Sigmoid colon (tissue), 7 donors: ENCODE data around the gene MINK1. TPM values are rescaled to one million over a fixed set of nuclear protein-coding genes. Genes with fewer than 3 reads are reported as not detected.

Source experiments
- DNase-seq: peaks from one replicate; pipeline ENCODE4 v3.0.0-alpha.2; 2019
- H3K27ac ChIP-seq, 4 donors: fragments of 200-600 bp; sonication (generic); one replicate each; pipeline ENCODE4 v1.5.1; 2016 to 2019; ENCODE audit warnings: mild to moderate bottlenecking in 1 of 4
- H3K27me3 ChIP-seq, 3 donors: fragments of 200-600 bp; sonication (generic); one replicate each; pipeline ENCODE4 v1.5.1; 2019; ENCODE audit warnings: mild to moderate bottlenecking in 1 of 3
- H3K36me3 ChIP-seq, 4 donors: fragments of 200-600 bp; sonication (generic); one replicate each; pipeline ENCODE4 v1.5.1; 2016 to 2019
- H3K4me1 ChIP-seq, 4 donors: fragments of 200-600 bp; sonication (generic); one replicate each; pipeline ENCODE4 v1.5.1; 2017 to 2019
- H3K4me3 ChIP-seq, 4 donors: fragments of 200-600 bp; sonication (generic); one replicate each; pipeline ENCODE4 v1.5.1; 2017 to 2019; ENCODE audit warnings: mild to moderate bottlenecking in 2 of 4, moderate library complexity in 1 of 4
- H3K9me3 ChIP-seq, 4 donors: fragments of 200-600 bp in 3 of 4; sonication (generic) in 3 of 4; one replicate each; pipeline versions ENCODE4 v1.5.1 to v1.6.1; 2013 to 2019
- EP300 ChIP-seq, 4 donors: sonication (generic); formaldehyde crosslinking; IDR thresholded peaks; one replicate each; pipeline ENCODE4 v1.6.1; 2017; ENCODE audit warnings: antibody characterized with exemption in 4 of 4
- POLR2A ChIP-seq, 2 donors: fragments of 450-650 bp; IDR thresholded peaks; one replicate each; pipeline ENCODE4 v1.6.1; 2016; ENCODE audit warnings: antibody characterized with exemption in 2 of 2, mild to moderate bottlenecking in 2 of 2, moderate library complexity in 2 of 2
- POLR2AphosphoS5 ChIP-seq, 4 donors: sonication (generic); formaldehyde crosslinking; IDR thresholded peaks; one replicate each; pipeline ENCODE4 v1.6.1; 2017; ENCODE audit warnings: antibody characterized with exemption in 4 of 4
- WGBS, 2 donors: extraction: QIAGEN DNeasy Blood & Tissue Kit; methylation state at CpG; one replicate each; pipeline ENCODE4 v1.1.7; 2013; 5-methylcytosine and 5-hydroxymethylcytosine counted together
- intact Hi-C: fragments of 100-400 bp; cut with DNase I; formaldehyde crosslinking; loops from one replicate; pipeline ENCODE4 v1.15.1; 2023
- polyA plus RNA-seq, 3 donors: library from polyadenylated mRNA; stranded (reverse); fragments of 200-250 nt; gene quantifications; one replicate each; pipeline ENCODE4 v1.2.3, GENCODE V29; 2013
- total RNA-seq, 4 donors: library from RNA; depleted of rRNA; stranded (reverse); fragments of >200 nt; gene quantifications; one replicate each; pipeline ENCODE4 v1.1.0, GENCODE V29; 2016
- TF ChIP-seq, protein P1 (sequence below), 4 experiments: fragments of 450-650 bp in 3 of 4; fragments of 200-600 bp in 1 of 4; IDR thresholded peaks; one replicate each; pipeline ENCODE4 v1.5.1; 2016 to 2019; ENCODE audit warnings: antibody characterized with exemption in 4 of 4, mild to moderate bottlenecking in 3 of 4, moderate library complexity in 2 of 4
- donor health status: healthy with polysubstance abuse.
- donor health status: Bipolar disorder and iron deficiency.
- donor health status: healthy.

MINK1 gene
- total and polyA plus RNA-seq, 7 donors, result 17.1 to 117 (median 43.8) TPM

GRCh38 chr17:4790705-4791088, 42.4 kb upstream of the MINK1 start:
- peaks cover 0 to 4% (median 0%) of the 10 kb centered on the region in 3 donors for H3K27me3 ChIP-seq
- no peaks in the 10 kb centered on the region for H3K36me3 ChIP-seq
- DNase-seq, result no peak
- peaks cover 0 to 44% (median 36%) of the 10 kb centered on the region in 4 donors for H3K4me1 ChIP-seq
- no peaks in the 10 kb centered on the region for H3K9me3 ChIP-seq
- peak overlapping the region; percentile 59 to 77 (median 72) for H3K4me3 ChIP-seq
- intact Hi-C loops, result no loop called here
- 25 to 35% methylated on average over 7 of the region's 7 CpGs for WGBS, 2 donors
- TF ChIP-seq, protein P1, sequence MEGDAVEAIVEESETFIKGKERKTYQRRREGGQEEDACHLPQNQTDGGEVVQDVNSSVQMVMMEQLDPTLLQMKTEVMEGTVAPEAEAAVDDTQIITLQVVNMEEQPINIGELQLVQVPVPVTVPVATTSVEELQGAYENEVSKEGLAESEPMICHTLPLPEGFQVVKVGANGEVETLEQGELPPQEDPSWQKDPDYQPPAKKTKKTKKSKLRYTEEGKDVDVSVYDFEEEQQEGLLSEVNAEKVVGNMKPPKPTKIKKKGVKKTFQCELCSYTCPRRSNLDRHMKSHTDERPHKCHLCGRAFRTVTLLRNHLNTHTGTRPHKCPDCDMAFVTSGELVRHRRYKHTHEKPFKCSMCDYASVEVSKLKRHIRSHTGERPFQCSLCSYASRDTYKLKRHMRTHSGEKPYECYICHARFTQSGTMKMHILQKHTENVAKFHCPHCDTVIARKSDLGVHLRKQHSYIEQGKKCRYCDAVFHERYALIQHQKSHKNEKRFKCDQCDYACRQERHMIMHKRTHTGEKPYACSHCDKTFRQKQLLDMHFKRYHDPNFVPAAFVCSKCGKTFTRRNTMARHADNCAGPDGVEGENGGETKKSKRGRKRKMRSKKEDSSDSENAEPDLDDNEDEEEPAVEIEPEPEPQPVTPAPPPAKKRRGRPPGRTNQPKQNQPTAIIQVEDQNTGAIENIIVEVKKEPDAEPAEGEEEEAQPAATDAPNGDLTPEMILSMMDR (IDR thresholded peaks at IDR 0.05), result no peak
- TF ChIP-seq POLR2A (IDR thresholded peaks at IDR 0.05), result no peak
- H3K27ac ChIP-seq, result peak overlapping the region; percentile 95 to 99 (median 96)

DNA sequence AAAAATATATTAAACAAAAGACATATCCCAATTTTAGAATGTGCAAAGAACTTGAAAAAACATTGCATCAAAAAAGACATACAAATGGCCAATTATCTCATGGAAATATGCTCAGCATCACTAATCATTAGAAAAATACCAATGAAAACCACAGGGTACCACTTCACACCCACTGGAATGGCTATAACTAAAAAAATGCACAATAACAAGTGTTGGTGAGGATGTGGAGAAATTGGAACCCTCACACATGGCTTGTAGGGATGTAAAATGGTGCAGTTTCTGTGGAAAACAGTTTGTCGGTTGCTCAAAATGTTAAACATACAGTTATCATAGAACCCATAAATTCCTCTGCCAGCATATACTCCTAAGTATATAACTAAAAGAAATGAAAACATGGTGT, 38.0 kb upstream of the MINK1 start:
- TF ChIP-seq POLR2A (IDR thresholded peaks at IDR 0.05), result no peak
- TF ChIP-seq, protein P1 (IDR thresholded peaks at IDR 0.05), result no peak
- no peak for TF ChIP-seq EP300 (IDR thresholded peaks at IDR 0.05)
- WGBS, 2 donors, result 92 to 96% methylated on average over 1 of the region's 1 CpG
- Histone ChIP-seq H3K27ac (peak overlapping the region in 3 of 4 donors; percentile 84 to 89 (median 84)), H3K4me3 (no peak overlapping the region), H3K36me3 (peaks cover 7 to 23% (median 12%) of the 10 kb centered on the region in 4 donors), H3K27me3 (no peaks in the 10 kb centered on the region), H3K9me3 (no peaks in the 10 kb centered on the region), H3K4me1 (peaks cover 0 to 20% (median 14%) of the 10 kb centered on the region in 4 donors)
- intact Hi-C loops, result loop anchor here (5.0 kb wide), 1 partner anchor 37 kb away; the partner anchor contains the start of gene MINK1
- no peak for DNase-seq

GRCh38 chr17:4796552-4796920, 36.6 kb upstream of the MINK1 start:
- Histone ChIP-seq H3K36me3 (peaks cover 7 to 23% (median 12%) of the 10 kb centered on the region in 4 donors), H3K4me1 (peaks cover 0 to 16% (median 10%) of the 10 kb centered on the region in 4 donors), H3K27me3 (no peaks in the 10 kb centered on the region), H3K4me3 (peak overlapping the region; percentile 68 to 90 (median 72)), H3K9me3 (no peaks in the 10 kb centered on the region), H3K27ac (peak overlapping the region; percentile 79 to 89 (median 84))
- 1 to 2% methylated on average over 7 of the region's 7 CpGs for WGBS, 2 donors
- no peak for DNase-seq
- intact Hi-C loops, result loop anchor here (2.0 to 5.0 kb wide), 2 partner anchors 36 to 66 kb away; partner anchors contain the start of genes MED11 and MINK1
- TF ChIP-seq POLR2A (IDR thresholded peaks at IDR 0.05) (no peak), POLR2AphosphoS5 (IDR thresholded peaks at IDR 0.05) (no peak), EP300 (IDR thresholded peaks at IDR 0.05) (no peak)
- TF ChIP-seq, protein P1 (IDR thresholded peaks at IDR 0.05), result no peak

- no peak overlapping the region for H3K4me3 ChIP-seq
- no peak for TF ChIP-seq POLR2A (IDR thresholded peaks at IDR 0.05)
- no peak for TF ChIP-seq POLR2AphosphoS5 (IDR thresholded peaks at IDR 0.05)
- TF ChIP-seq, protein P1 (IDR thresholded peaks at IDR 0.05), result no peak
- TF ChIP-seq EP300 (IDR thresholded peaks at IDR 0.05), result no peak
- peaks cover 7 to 23% (median 12%) of the 10 kb centered on the region in 4 donors for H3K36me3 ChIP-seq
- no peak for DNase-seq
- 80 to 88% methylated on average over 10 of the region's 10 CpGs for WGBS, 2 donors
- intact Hi-C loops, result no loop called here
- H3K27ac ChIP-seq, result no peak overlapping the region
- no peaks in the 10 kb centered on the region for H3K9me3 ChIP-seq
- no peaks in the 10 kb centered on the region for H3K27me3 ChIP-seq
- peaks cover 0 to 13% (median 10%) of the 10 kb centered on the region in 4 donors for H3K4me1 ChIP-seq
Measured at GRCh38 chr17:4800462-4801196, 32.5 kb upstream of the MINK1 start.
